ENCODE data around the gene NFATC1. TPM values are rescaled to one million over a fixed set of nuclear protein-coding genes. Genes with fewer than 3 reads are reported as not detected.

Gene NFATC1
- polyA plus RNA-seq, 1 experiment = 0.73 TPM

DNA sequence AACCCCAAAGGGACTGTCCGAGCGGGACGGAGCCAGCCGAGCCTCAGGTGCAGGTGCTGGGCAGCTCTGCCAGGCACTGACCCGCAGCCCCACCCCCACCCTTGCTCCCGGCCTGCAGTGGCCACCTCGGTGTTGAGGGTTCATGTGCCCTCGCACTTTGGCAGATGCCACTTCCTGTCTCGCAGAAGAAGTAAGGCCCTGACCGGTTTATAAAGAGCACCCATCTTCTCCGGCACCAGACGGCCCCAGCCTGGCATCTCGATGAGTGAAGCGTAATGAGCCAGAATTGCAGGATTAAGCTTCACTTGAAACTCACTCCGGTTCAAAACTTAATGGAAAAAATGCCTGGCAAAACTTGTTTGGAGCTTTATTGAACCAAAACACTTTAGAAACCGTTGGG is 10.9 kb upstream of the NFATC1 start:
- TF ChIP-seq, protein P1, sequence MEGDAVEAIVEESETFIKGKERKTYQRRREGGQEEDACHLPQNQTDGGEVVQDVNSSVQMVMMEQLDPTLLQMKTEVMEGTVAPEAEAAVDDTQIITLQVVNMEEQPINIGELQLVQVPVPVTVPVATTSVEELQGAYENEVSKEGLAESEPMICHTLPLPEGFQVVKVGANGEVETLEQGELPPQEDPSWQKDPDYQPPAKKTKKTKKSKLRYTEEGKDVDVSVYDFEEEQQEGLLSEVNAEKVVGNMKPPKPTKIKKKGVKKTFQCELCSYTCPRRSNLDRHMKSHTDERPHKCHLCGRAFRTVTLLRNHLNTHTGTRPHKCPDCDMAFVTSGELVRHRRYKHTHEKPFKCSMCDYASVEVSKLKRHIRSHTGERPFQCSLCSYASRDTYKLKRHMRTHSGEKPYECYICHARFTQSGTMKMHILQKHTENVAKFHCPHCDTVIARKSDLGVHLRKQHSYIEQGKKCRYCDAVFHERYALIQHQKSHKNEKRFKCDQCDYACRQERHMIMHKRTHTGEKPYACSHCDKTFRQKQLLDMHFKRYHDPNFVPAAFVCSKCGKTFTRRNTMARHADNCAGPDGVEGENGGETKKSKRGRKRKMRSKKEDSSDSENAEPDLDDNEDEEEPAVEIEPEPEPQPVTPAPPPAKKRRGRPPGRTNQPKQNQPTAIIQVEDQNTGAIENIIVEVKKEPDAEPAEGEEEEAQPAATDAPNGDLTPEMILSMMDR (IDR thresholded peaks at IDR 0.05; ENCODE audit: low read depth, low read length) = no peak
- CTCF ChIA-PET = interaction anchor here (0.7 to 7.4 kb wide), 4 partner anchors 144 to 768 kb away, joined by 4 to 68 read pairs (median 4); no protein-coding TSS in a partner anchor
- no peak overlapping the region for H3K27ac ChIP-seq (ENCODE audit: low read depth, low read length)
- H3K27me3 ChIP-seq (ENCODE audit: control insufficient read depth, insufficient read depth, low read length) = peaks cover 23% of the 10 kb centered on the region
- DNase-seq (ENCODE audit: low read depth, low spot score) = no peak
- no peaks in the 10 kb centered on the region; the same call in 1 of the 2 replicates for H3K9me3 ChIP-seq (ENCODE audit: control insufficient read depth, insufficient read depth, low read length)
- POLR2A ChIA-PET = no interaction called here
- no peak overlapping the region for H3K4me3 ChIP-seq (ENCODE audit: low read depth, low read length)

DNA sequence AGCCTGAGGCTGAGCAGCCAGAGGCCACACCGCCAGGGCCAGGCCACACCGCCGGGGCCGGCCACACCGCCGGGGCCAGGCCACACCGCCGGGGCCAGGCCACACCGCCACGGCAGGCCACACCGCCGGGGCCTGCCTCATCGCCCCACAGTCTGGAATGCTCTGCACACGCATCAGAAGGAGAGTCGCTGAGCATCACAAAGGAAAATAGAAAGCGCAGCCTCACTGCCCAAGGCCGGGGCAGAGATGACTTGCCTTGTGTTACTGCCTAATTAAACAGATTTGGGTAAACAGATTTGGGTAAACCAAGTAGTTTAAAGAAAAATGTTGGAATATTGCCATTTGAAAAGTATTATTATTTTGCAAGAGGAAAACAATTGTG is 10.4 kb upstream of the NFATC1 start:
- Histone ChIP-seq H3K27ac (ENCODE audit: low read depth, low read length) (no peak overlapping the region), H3K4me3 (ENCODE audit: low read depth, low read length) (no peak overlapping the region), H3K9me3 (ENCODE audit: control insufficient read depth, insufficient read depth, low read length) (no peaks in the 10 kb centered on the region; the same call in 1 of the 2 replicates), H3K27me3 (ENCODE audit: control insufficient read depth, insufficient read depth, low read length) (peaks cover 25% of the 10 kb centered on the region)
- no peak for DNase-seq (ENCODE audit: low read depth, low spot score)
- ChIA-PET CTCF (interaction anchor here (0.7 to 1.2 kb wide), 2 partner anchors 145 to 767 kb away, joined by 4 to 5 read pairs; no protein-coding TSS in a partner anchor), POLR2A (no interaction called here)
- TF ChIP-seq, protein P1 (IDR thresholded peaks at IDR 0.05; ENCODE audit: low read depth, low read length) = no peak

DNA sequence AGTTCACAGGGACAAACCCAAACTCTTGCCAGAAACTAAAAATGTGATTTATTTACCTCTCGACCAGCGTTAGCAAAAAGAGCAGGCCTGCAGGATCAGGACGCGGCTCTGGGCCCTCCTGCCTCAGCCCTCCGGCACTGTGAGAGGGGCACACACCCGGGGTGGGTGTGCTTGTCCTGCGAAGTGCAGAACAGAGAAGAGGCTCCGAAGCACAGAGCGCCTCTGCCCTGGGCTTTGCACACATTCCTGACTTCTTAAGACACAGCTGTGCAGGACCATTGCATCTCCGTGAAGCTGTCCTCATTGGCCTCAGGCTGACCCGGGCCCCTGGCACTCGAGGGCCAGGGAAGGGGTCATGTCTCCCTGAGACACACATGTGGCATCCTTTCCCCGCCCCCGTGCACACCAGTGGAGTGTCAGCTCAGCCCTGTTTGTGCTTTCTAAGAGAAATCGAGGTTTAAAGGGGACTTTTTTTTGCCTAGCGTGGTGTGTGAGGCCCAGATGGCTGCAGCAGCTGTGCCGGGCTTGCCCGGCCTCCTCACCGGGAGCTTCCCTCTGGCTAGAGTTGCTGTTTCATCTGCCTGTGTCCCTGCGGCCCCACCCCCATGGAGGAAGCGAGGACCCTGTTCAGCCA is 9.9 kb upstream of the NFATC1 start:
- Histone ChIP-seq H3K9me3 (ENCODE audit: control insufficient read depth, insufficient read depth, low read length) (no peaks in the 10 kb centered on the region; the same call in 1 of the 2 replicates), H3K27ac (ENCODE audit: low read depth, low read length) (no peak overlapping the region), H3K27me3 (ENCODE audit: control insufficient read depth, insufficient read depth, low read length) (peaks cover 25% of the 10 kb centered on the region), H3K4me3 (ENCODE audit: low read depth, low read length) (no peak overlapping the region)
- ChIA-PET CTCF (interaction anchor here (1.2 kb wide), 1 partner anchor 144 kb away, joined by 5 read pairs; no protein-coding TSS in a partner anchor), POLR2A (no interaction called here)
- no peak for DNase-seq (ENCODE audit: low read depth, low spot score)
- TF ChIP-seq, protein P1 (IDR thresholded peaks at IDR 0.05; ENCODE audit: low read depth, low read length) = no peak

DNA sequence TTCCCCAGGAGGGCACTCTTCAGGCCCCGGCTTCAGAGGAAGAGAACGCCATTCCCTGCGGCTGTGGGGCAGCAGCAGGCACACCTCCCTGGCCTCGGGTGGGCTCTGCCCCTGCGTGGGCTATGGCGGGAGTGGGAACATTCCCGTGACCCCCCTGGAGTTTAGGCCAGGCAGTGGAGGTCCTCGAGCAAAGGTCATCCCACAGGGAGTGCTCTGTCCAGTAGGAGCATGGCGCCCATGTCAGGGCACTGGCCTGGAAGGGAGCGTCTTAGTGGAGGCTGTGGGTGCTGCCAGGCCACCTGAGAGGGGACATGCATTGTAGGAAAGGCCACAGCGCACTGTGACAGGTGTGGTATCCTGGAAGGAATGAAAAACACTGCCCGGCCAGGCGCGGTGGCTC is 9.2 kb upstream of the NFATC1 start:
- POLR2A ChIA-PET = no interaction called here
- H3K27me3 ChIP-seq (ENCODE audit: control insufficient read depth, insufficient read depth, low read length) = peaks cover 25% of the 10 kb centered on the region
- CTCF ChIA-PET = interaction anchor here (2.2 kb wide), 1 partner anchor 7 kb away, joined by 7 read pairs; no protein-coding TSS in a partner anchor
- TF ChIP-seq, protein P1 (IDR thresholded peaks at IDR 0.05; ENCODE audit: low read depth, low read length) = no peak
- H3K9me3 ChIP-seq (ENCODE audit: control insufficient read depth, insufficient read depth, low read length) = no peaks in the 10 kb centered on the region; the same call in 1 of the 2 replicates
- DNase-seq (ENCODE audit: low read depth, low spot score) = no peak
- no peak overlapping the region for H3K4me3 ChIP-seq (ENCODE audit: low read depth, low read length)
- no peak overlapping the region for H3K27ac ChIP-seq (ENCODE audit: low read depth, low read length)

DNA sequence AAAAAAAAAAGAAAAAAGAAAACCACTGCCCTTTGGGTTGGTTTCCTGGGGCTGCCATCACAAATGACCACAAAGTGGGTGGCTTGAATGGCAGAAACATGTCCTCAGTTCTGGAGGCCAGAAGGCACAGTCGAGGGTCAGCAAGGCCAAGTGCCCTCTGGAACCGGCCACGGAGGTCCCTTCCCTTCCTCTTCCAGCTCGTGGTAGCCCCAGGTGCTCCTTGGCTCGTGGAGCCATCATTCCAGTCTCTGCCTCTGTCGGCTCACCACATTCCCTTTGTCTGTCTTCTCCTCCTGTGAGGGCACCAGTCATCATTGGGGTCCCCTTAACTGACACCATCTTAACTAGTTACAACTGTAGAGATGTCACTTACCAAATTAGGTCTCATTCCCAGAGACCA is 8.5 kb upstream of the NFATC1 start:
- CTCF ChIA-PET = interaction anchor here (2.2 kb wide), 1 partner anchor 8 kb away, joined by 7 read pairs; no protein-coding TSS in a partner anchor
- no peak overlapping the region for H3K4me3 ChIP-seq (ENCODE audit: low read depth, low read length)
- H3K27me3 ChIP-seq (ENCODE audit: control insufficient read depth, insufficient read depth, low read length) = peaks cover 30% of the 10 kb centered on the region
- no peak for DNase-seq (ENCODE audit: low read depth, low spot score)
- no peak overlapping the region for H3K27ac ChIP-seq (ENCODE audit: low read depth, low read length)
- POLR2A ChIA-PET = no interaction called here
- no peaks in the 10 kb centered on the region; the same call in 1 of the 2 replicates for H3K9me3 ChIP-seq (ENCODE audit: control insufficient read depth, insufficient read depth, low read length)
- TF ChIP-seq, protein P1 (IDR thresholded peaks at IDR 0.05; ENCODE audit: low read depth, low read length) = no peak
